ENCODE results near the gene PPP1R12C. TPM values are rescaled to one million over a fixed set of nuclear protein-coding genes. Genes with fewer than 3 reads are reported as not detected.

Gene PPP1R12C
- total and polyA plus RNA-seq, 2 experiments from 2014 or later = 16.4 to 66.9 TPM

DNA sequence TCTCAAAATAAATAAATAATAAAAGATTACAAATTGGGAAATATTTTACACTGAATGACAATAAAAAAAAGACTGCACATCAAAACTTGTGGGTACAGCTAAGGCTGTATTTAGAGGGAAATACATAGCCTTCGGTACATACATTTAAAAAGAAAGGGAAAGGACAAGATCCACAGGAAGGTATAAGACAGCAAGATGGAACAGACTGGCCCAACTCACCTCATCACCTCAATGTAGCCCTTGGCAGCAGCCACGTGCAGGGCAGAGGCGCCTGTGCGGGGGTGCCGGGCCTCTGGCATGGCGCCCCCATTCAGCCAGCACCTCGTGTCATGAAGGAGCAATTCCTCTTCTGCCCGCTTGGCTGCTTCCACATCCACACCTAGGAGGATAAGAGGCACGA, 14.2 kb downstream of the PPP1R12C start:
- H3K4me1 ChIP-seq (ENCODE audit: insufficient read depth) = no peaks in the 10 kb centered on the region
- in situ Hi-C loops (cut with MboI) = no loop called here
- no peaks in the 10 kb centered on the region for H3K9me3 ChIP-seq (ENCODE audit: low read depth)
- H3K27ac ChIP-seq = no peak overlapping the region
- peaks cover 89% of the 10 kb centered on the region for H3K79me2 ChIP-seq (ENCODE audit: insufficient read depth)
- no peak overlapping the region for H3K9ac ChIP-seq
- H3F3A ChIP-seq (ENCODE audit: insufficient read depth) = no peaks in the 10 kb centered on the region
- H3K9me2 ChIP-seq (ENCODE audit: insufficient read depth) = no peaks in the 10 kb centered on the region
- H3K27me3 ChIP-seq (replicated peaks; ENCODE audit: insufficient read depth) = no peaks in the 10 kb centered on the region
- WGBS, 2 experiments (ENCODE audit: low coverage in 1 of 2, low lambda C conversion rate in 2 of 2, missing lambda C conversion rate in 2 of 2) = 98% methylated on average over 9 of the region's 9 CpGs
- no peak for TF ChIP-seq EZH2 (IDR thresholded peaks at IDR 0.05; ENCODE audit: insufficient read depth, poor library complexity, severe bottlenecking)
- TF ChIP-seq EZH2phosphoT487 (IDR thresholded peaks at IDR 0.05; ENCODE audit: insufficient read depth, low read depth) = no peak
- H3K36me3 ChIP-seq (ENCODE audit: low read depth) = peaks cover 12% of the 10 kb centered on the region
- no peak overlapping the region for H2AFZ ChIP-seq
- 0 out of 2 replicates have a peak, but pooled peaks cover 5% of the 10 kb centered on the region for H4K20me1 ChIP-seq (ENCODE audit: insufficient read depth)
- DNase-seq = no peak
- no peak overlapping the region for H3K4me2 ChIP-seq (ENCODE audit: unreplicated experiment)
- H3K4me3 ChIP-seq = no peak overlapping the region

DNA sequence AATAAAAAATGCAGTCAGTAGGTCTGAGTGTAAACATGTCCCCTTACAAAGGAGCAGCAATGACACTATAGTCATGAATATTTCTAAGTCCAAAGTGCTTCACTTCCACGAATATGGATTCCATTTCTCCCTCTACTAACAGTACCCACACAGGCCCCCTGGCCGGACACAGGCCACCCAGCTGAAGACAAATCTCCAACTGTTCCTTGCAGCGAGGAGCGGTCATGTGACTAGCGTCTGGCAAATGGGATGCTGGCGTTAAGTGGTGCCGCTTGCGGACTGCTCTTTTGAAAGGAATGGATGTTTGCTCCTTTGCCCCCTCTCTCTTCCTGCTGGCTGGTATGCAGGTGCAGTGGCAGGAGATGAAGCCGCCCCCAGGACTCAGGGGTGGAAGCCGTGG, 16.2 kb downstream of the PPP1R12C start:
- Histone ChIP-seq H2AFZ (no peak overlapping the region), H3F3A (ENCODE audit: insufficient read depth) (no peaks in the 10 kb centered on the region), H3K9ac (no peak overlapping the region), H3K4me2 (ENCODE audit: unreplicated experiment) (no peak overlapping the region), H3K9me2 (ENCODE audit: insufficient read depth) (no peaks in the 10 kb centered on the region), H3K27ac (no peak overlapping the region), H3K4me1 (ENCODE audit: insufficient read depth) (no peaks in the 10 kb centered on the region), H4K20me1 (ENCODE audit: insufficient read depth) (0 out of 2 replicates have a peak, but pooled peaks cover 5% of the 10 kb centered on the region), H3K79me2 (ENCODE audit: insufficient read depth) (peaks cover 77% of the 10 kb centered on the region), H3K9me3 (ENCODE audit: low read depth) (no peaks in the 10 kb centered on the region), H3K27me3 (replicated peaks; ENCODE audit: insufficient read depth) (no peaks in the 10 kb centered on the region), H3K36me3 (ENCODE audit: low read depth) (peaks cover 12% of the 10 kb centered on the region), H3K4me3 (no peak overlapping the region)
- in situ Hi-C loops (cut with MboI) = no loop called here
- DNase-seq = no peak
- WGBS, 2 experiments (ENCODE audit: low coverage in 1 of 2, low lambda C conversion rate in 2 of 2, missing lambda C conversion rate in 2 of 2) = 91% methylated on average over 10 of the region's 10 CpGs
- TF ChIP-seq EZH2phosphoT487 (IDR thresholded peaks at IDR 0.05; ENCODE audit: insufficient read depth, low read depth) (no peak), EZH2 (IDR thresholded peaks at IDR 0.05; ENCODE audit: insufficient read depth, poor library complexity, severe bottlenecking) (no peak)

DNA sequence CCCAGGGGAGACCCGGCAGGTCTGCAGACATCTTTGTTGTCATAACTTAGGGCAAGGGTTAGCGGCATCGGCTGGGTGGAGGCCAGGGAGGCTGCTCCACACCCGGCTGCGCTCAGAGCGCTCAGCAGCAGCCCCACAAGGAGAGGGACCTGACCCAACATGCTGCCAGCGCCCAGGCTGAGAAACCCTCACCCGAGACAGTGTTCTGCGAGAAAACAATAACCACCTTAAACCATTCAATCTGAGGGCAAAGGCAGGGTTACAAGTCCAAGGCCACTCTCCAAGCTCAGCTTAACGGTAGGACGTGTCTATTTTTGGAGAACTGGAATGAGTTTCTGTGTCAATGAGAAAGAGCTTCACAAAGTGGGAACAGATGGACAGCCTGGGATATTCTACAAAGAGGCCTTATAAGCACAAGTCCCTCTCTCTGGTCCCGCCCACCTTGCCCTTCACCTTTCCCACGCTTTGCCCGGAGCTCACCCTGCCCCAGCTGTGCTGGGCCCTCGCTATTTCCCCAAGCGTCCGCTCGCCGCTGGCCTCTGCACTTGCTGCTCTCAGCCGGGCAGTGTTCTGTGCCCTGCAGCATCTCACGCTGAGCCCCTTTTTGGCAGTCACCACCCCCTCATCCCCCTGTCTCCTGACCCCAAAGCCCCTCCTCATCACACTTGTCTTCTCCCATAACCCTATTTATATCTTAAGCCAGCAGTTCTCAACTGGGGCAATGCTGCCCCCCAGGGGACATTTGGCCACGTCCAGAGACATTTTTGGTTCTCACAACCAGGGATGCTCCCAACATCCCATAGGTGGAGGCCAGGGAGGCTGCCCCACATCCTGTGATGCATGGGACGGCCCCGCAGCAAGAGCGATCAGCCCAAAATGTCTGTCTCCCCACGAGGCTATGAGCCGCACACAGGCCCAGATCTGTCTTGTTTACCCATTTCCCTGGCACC, 17.6 kb downstream of the PPP1R12C start:
- H2AFZ ChIP-seq = no peak overlapping the region
- H3K4me2 ChIP-seq (ENCODE audit: unreplicated experiment) = no peak overlapping the region
- in situ Hi-C loops (cut with MboI) = no loop called here
- H3K79me2 ChIP-seq (ENCODE audit: insufficient read depth) = peaks cover 62% of the 10 kb centered on the region
- H3K9me2 ChIP-seq (ENCODE audit: insufficient read depth) = no peaks in the 10 kb centered on the region
- H3K27me3 ChIP-seq (replicated peaks; ENCODE audit: insufficient read depth) = no peaks in the 10 kb centered on the region
- H3K4me3 ChIP-seq = no peak overlapping the region
- TF ChIP-seq EZH2phosphoT487 (IDR thresholded peaks at IDR 0.05; ENCODE audit: insufficient read depth, low read depth) (no peak), EZH2 (IDR thresholded peaks at IDR 0.05; ENCODE audit: insufficient read depth, poor library complexity, severe bottlenecking) (no peak)
- no peaks in the 10 kb centered on the region for H3K9me3 ChIP-seq (ENCODE audit: low read depth)
- DNase-seq = no peak
- H3K4me1 ChIP-seq (ENCODE audit: insufficient read depth) = no peaks in the 10 kb centered on the region
- no peak overlapping the region for H3K9ac ChIP-seq
- H3F3A ChIP-seq (ENCODE audit: insufficient read depth) = no peaks in the 10 kb centered on the region
- no peaks in the 10 kb centered on the region for H4K20me1 ChIP-seq (ENCODE audit: insufficient read depth)
- H3K36me3 ChIP-seq (ENCODE audit: low read depth) = peaks cover 12% of the 10 kb centered on the region
- H3K27ac ChIP-seq = no peak overlapping the region
- 76 to 78% methylated on average over 27 of the region's 27 CpGs for WGBS, 2 experiments (ENCODE audit: low coverage in 1 of 2, low lambda C conversion rate in 2 of 2, missing lambda C conversion rate in 2 of 2)

DNA sequence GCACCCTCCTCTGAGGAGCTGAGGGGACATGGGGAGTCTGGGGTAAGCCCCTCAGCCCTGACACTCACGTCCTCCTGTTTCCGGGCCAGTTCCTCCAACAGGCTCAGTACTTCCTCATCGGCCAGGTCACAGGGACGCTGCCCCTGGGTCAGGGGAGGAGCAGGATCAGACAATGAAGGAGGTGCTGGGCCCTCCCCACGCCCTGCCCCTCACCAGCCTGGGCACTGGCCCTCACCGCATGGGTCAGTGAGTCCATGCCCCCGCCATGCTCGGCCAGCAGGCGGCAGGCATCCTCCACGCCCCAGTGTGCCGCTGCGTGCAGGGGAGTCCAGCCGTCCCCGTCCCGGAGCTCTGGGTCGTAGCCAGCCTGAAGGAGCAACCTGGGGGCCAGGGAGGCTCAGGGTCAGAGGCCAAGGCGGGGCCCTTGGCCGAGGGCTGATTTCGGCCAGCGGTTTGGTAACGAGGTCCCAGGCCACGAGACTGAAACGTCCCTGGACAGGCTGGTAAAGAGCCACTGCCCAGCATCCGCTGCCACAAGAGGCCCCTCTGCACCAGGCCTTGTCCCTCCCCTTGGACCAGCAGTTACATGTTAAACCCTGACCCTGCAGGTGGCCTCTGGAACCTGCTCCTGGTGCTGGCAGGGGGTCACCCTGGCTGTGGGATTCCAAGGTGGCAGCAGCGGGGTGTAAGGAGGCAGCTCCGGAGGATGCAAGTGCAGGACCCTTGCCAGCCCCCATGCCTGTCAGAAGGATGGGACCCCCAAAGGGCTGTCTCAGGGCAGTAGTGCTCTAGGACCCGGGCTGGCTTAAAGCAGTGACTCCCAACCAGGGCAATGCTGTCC, 18.5 kb downstream of the PPP1R12C start:
- Histone ChIP-seq H3K27me3 (replicated peaks; ENCODE audit: insufficient read depth) (no peaks in the 10 kb centered on the region), H4K20me1 (ENCODE audit: insufficient read depth) (no peaks in the 10 kb centered on the region), H3F3A (ENCODE audit: insufficient read depth) (no peaks in the 10 kb centered on the region), H3K36me3 (ENCODE audit: low read depth) (peaks cover 12% of the 10 kb centered on the region), H3K4me2 (ENCODE audit: unreplicated experiment) (no peak overlapping the region), H3K4me1 (ENCODE audit: insufficient read depth) (no peaks in the 10 kb centered on the region), H3K27ac (no peak overlapping the region), H3K4me3 (no peak overlapping the region), H3K9ac (no peak overlapping the region), H3K79me2 (ENCODE audit: insufficient read depth) (peaks cover 55% of the 10 kb centered on the region), H3K9me2 (ENCODE audit: insufficient read depth) (no peaks in the 10 kb centered on the region), H3K9me3 (ENCODE audit: low read depth) (no peaks in the 10 kb centered on the region), H2AFZ (no peak overlapping the region)
- 88 to 89% methylated on average over 25 to 26 of the region's 27 CpGs for WGBS, 2 experiments (ENCODE audit: low coverage in 1 of 2, low lambda C conversion rate in 2 of 2, missing lambda C conversion rate in 2 of 2)
- DNase-seq = no peak
- in situ Hi-C loops (cut with MboI) = no loop called here
- no peak for TF ChIP-seq EZH2phosphoT487 (IDR thresholded peaks at IDR 0.05; ENCODE audit: insufficient read depth, low read depth)

Measured in GM23248 (cell line).